Fibroblast of lung (primary cell): ENCODE data around the gene CPEB4. TPM values are rescaled to one million over a fixed set of nuclear protein-coding genes. Genes with fewer than 3 reads are reported as not detected.
A peak's percentile ranks its signal among the peaks of the same experiment; 100 is the strongest.

Experiments
- DNase-seq, 2 donors: peaks; one replicate each; pipeline versions ENCODE4 v3.0.0 to v3.0.0-alpha.2; 2010; ENCODE audit warnings: low read depth in 2 of 2
- H2AFZ ChIP-seq: 2 replicates; pipeline ENCODE4 v1.5.1; 2012; ENCODE audit warnings: low read length, control low read depth, inconsistent platforms
- H3K27ac ChIP-seq: 2 replicates; pipeline ENCODE4 v1.5.1; 2011; ENCODE audit warnings: low read length, control low read depth; ENCODE audit not compliant: insufficient read depth
- H3K27me3 ChIP-seq: 2 replicates; pipeline ENCODE4 v1.5.1; 2011; ENCODE audit warnings: mild to moderate bottlenecking, low read length; ENCODE audit not compliant: control insufficient read depth, insufficient read depth
- H3K36me3 ChIP-seq: 2 replicates; pipeline ENCODE4 v1.5.1; 2011; ENCODE audit warnings: low read length; ENCODE audit not compliant: control insufficient read depth, insufficient read depth
- H3K4me1 ChIP-seq: 2 replicates; pipeline ENCODE4 v1.5.1; 2011; ENCODE audit warnings: low read length; ENCODE audit not compliant: control insufficient read depth, insufficient read depth; ENCODE audit errors: extremely low read depth
- H3K4me2 ChIP-seq: 2 replicates; pipeline ENCODE4 v1.5.1; 2011; ENCODE audit warnings: low read length, control low read depth; ENCODE audit not compliant: insufficient read depth; ENCODE audit errors: extremely low read depth
- H3K4me3 ChIP-seq, 4 experiments: fragments of 200-600 bp in 1 of 4; sonication (generic) in 1 of 4; replicated peaks in 1 of 4; 2 replicates each; pipeline ENCODE4 v1.5.1; 2011 to 2016; ENCODE audit warnings: low read length in 4 of 4, low read depth in 3 of 4, mild to moderate bottlenecking in 3 of 4, control low read depth in 2 of 4, inconsistent platforms in 1 of 4, mixed read lengths in 1 of 4; ENCODE audit not compliant: insufficient read depth in 1 of 4; ENCODE audit errors: control extremely low read depth in 1 of 4
- H3K79me2 ChIP-seq: 2 replicates; pipeline ENCODE4 v1.5.1; 2012; ENCODE audit warnings: mild to moderate bottlenecking, low read length, inconsistent platforms; ENCODE audit not compliant: control insufficient read depth, insufficient read depth
- H3K9ac ChIP-seq: 2 replicates; pipeline ENCODE4 v1.5.1; 2011; ENCODE audit warnings: mild to moderate bottlenecking, low read length, control low read depth; ENCODE audit not compliant: insufficient read depth
- H3K9me3 ChIP-seq: 2 replicates; pipeline ENCODE4 v1.5.1; 2012; ENCODE audit warnings: low read depth, low read length; ENCODE audit not compliant: control insufficient read depth, insufficient read depth
- H4K20me1 ChIP-seq: 2 replicates; pipeline ENCODE4 v1.5.1; 2011; ENCODE audit warnings: low read length; ENCODE audit not compliant: control insufficient read depth, insufficient read depth; ENCODE audit errors: extremely low read depth
- CTCF ChIP-seq, 2 donors: IDR thresholded peaks in 1 of 2; conservative IDR thresholded peaks in 1 of 2; 1 replicate in 1 of 2; 2 replicates in 1 of 2; pipeline ENCODE4 v1.5.1; 2011 to 2012; ENCODE audit warnings: low read length in 2 of 2, control low read depth in 1 of 2, inconsistent platforms in 1 of 2, low read depth in 1 of 2, mild to moderate bottlenecking in 1 of 2
- EZH2 ChIP-seq: IDR thresholded peaks from 2 replicates; pipeline ENCODE4 v1.5.1; 2012; ENCODE audit warnings: low read length, control low read depth, mild to moderate bottlenecking; ENCODE audit errors: missing control alignments
- polyA plus RNA-seq, 2 donors: library from polyadenylated mRNA; depleted of rRNA in 1 of 2; stranded (reverse) in 1 of 2; unstranded in 1 of 2; fragments of >200 nt; gene quantifications; 2 replicates each; pipeline ENCODE4 v1.2.1, GENCODE V29; 2011 to 2012; ENCODE audit warnings: missing spikeins in 1 of 2
- total RNA-seq: library from RNA; depleted of rRNA; stranded (reverse); fragments of >200 nt; gene quantifications from 2 replicates; pipeline ENCODE4 v1.2.1, GENCODE V29; 2014

The CPEB4 gene
- total and polyA plus RNA-seq, 2 donors (not counting 1 experiment from before 2014, with no cell fraction given) = 19.9 to 23.6 TPM

- no peak for DNase-seq
- H3K9me3 ChIP-seq = no peaks in the 10 kb centered on the region
- H3K27me3 ChIP-seq = no peaks in the 10 kb centered on the region
- no peaks in the 10 kb centered on the region for H3K36me3 ChIP-seq
- H3K9ac ChIP-seq = no peak overlapping the region
- no peaks in the 10 kb centered on the region for H4K20me1 ChIP-seq
- no peak for TF ChIP-seq CTCF (conservative IDR thresholded peaks at IDR 0.05 in 1 of 2, IDR thresholded peaks at IDR 0.05 in 1 of 2; ENCODE audit: low read depth in 1 of 2, low read length in 2 of 2)
- TF ChIP-seq EZH2 = no peak
- H3K79me2 ChIP-seq = no peaks in the 10 kb centered on the region
- no peaks in the 10 kb centered on the region for H3K4me1 ChIP-seq
- no peak overlapping the region for H3K27ac ChIP-seq
- no peak overlapping the region for H3K4me3 ChIP-seq
- no peak overlapping the region for H2AFZ ChIP-seq
- no peak overlapping the region for H3K4me2 ChIP-seq
Measured at GRCh38 chr5:173878224-173878967, 9.8 kb upstream of the CPEB4 start.

DNA sequence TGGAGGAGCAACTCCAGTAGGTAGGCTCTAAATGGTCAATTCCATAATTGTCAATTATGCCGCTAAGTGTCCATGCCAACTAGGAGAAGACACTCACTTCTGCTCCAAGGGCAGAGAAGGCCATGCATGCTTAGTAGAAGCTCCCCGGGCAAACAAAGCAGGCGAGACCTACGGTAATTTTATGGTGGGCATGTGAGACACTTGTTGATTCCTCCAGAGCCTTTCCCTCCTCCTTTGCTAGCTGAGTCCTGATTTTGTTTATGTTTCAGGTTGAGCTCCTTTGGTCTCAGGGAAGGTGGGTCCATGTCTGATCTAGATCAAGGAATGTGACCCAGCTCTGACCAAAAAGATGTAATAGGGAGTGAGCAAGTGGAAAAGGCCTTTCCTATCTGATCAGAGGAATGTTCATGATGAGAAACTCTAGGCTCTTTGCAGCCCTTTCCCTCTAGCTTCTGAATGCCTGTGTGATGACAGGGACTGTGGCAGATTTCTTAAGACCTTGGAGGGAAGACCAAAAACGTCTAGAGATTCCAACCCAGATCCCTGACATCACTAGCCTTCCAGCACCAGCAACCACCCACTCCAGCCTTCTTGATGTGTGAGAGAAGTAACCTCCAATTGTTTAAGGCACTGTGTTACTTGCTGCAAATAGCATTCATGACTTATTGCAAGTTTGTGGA is 7.7 kb upstream of the CPEB4 start:
- H3K4me2 ChIP-seq = no peak overlapping the region
- no peaks in the 10 kb centered on the region for H3K9me3 ChIP-seq
- no peaks in the 10 kb centered on the region for H3K4me1 ChIP-seq
- H2AFZ ChIP-seq = no peak overlapping the region
- no peaks in the 10 kb centered on the region for H4K20me1 ChIP-seq
- no peaks in the 10 kb centered on the region for H3K36me3 ChIP-seq
- TF ChIP-seq EZH2 (no peak), CTCF (conservative IDR thresholded peaks at IDR 0.05 in 1 of 2, IDR thresholded peaks at IDR 0.05 in 1 of 2; ENCODE audit: low read depth in 1 of 2, low read length in 2 of 2) (no peak)
- H3K79me2 ChIP-seq = no peaks in the 10 kb centered on the region
- H3K27me3 ChIP-seq = no peaks in the 10 kb centered on the region
- no peak overlapping the region for H3K9ac ChIP-seq
- peak; percentile 18 to 93 for DNase-seq
- H3K27ac ChIP-seq = no peak overlapping the region
- H3K4me3 ChIP-seq = no peak overlapping the region

GRCh38 chr5:173881811-173882575 is 6.2 kb upstream of the CPEB4 start:
- Histone ChIP-seq H4K20me1 (no peaks in the 10 kb centered on the region), H3K9ac (no peak overlapping the region), H3K27ac (no peak overlapping the region)

More at GRCh38 chr5:173881811-173882575, 6.2 kb upstream of the CPEB4 start:
- H3K79me2 ChIP-seq = no peaks in the 10 kb centered on the region
- H3K4me2 ChIP-seq = no peak overlapping the region
- no peaks in the 10 kb centered on the region for H3K36me3 ChIP-seq
- no peaks in the 10 kb centered on the region for H3K27me3 ChIP-seq
- H2AFZ ChIP-seq = no peak overlapping the region
- H3K4me3 ChIP-seq = no peak overlapping the region
- H3K4me1 ChIP-seq = no peaks in the 10 kb centered on the region
- no peak for TF ChIP-seq EZH2
- no peak for TF ChIP-seq CTCF (conservative IDR thresholded peaks at IDR 0.05 in 1 of 2, IDR thresholded peaks at IDR 0.05 in 1 of 2; ENCODE audit: low read depth in 1 of 2, low read length in 2 of 2)
- no peaks in the 10 kb centered on the region for H3K9me3 ChIP-seq
- no peak for DNase-seq
